ENCODE measurements around the gene CCT3. TPM values are rescaled to one million over a fixed set of nuclear protein-coding genes. Genes with fewer than 3 reads are reported as not detected.

The CCT3 gene
- total RNA-seq, 2 donors from 2014 or later = 125 to 294 TPM

GRCh38 chr1:156384658-156385057 is 46.6 kb upstream of the CCT3 start:
- DNase-seq = no peak
- Histone ChIP-seq H3K4me3 (no peak overlapping the region), H3K27me3 (peaks cover 22% of the 10 kb centered on the region), H3K4me1 (no peaks in the 10 kb centered on the region), H3K36me3 (no peaks in the 10 kb centered on the region), H3K9me3 (no peaks in the 10 kb centered on the region), H3K9ac (ENCODE audit: low read depth in 2 of 2, low read length in 2 of 2) (no peak overlapping the region), H3K27ac (no peak overlapping the region)
- TF ChIP-seq, protein P1, sequence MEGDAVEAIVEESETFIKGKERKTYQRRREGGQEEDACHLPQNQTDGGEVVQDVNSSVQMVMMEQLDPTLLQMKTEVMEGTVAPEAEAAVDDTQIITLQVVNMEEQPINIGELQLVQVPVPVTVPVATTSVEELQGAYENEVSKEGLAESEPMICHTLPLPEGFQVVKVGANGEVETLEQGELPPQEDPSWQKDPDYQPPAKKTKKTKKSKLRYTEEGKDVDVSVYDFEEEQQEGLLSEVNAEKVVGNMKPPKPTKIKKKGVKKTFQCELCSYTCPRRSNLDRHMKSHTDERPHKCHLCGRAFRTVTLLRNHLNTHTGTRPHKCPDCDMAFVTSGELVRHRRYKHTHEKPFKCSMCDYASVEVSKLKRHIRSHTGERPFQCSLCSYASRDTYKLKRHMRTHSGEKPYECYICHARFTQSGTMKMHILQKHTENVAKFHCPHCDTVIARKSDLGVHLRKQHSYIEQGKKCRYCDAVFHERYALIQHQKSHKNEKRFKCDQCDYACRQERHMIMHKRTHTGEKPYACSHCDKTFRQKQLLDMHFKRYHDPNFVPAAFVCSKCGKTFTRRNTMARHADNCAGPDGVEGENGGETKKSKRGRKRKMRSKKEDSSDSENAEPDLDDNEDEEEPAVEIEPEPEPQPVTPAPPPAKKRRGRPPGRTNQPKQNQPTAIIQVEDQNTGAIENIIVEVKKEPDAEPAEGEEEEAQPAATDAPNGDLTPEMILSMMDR (IDR thresholded peaks at IDR 0.05) = no peak
- intact Hi-C loops (cut with DNase I) = loop anchor here (2.0 to 5.0 kb wide), 2 partner anchors 60 to 228 kb away; no protein-coding TSS in a partner anchor

- DNase-seq = no peak
- H3K36me3 ChIP-seq = no peaks in the 10 kb centered on the region
- no peaks in the 10 kb centered on the region for H3K4me1 ChIP-seq
- no peak overlapping the region for H3K27ac ChIP-seq
- TF ChIP-seq, protein P1 (IDR thresholded peaks at IDR 0.05) = no peak
- H3K9me3 ChIP-seq = no peaks in the 10 kb centered on the region
- no peak overlapping the region for H3K4me3 ChIP-seq
- H3K27me3 ChIP-seq = peaks cover 19% of the 10 kb centered on the region
- H3K9ac ChIP-seq (ENCODE audit: low read depth in 2 of 2, low read length in 2 of 2) = no peak overlapping the region
- intact Hi-C loops (cut with DNase I) = loop anchor here (2.0 to 5.0 kb wide), 2 partner anchors 61 to 228 kb away; no protein-coding TSS in a partner anchor
Observed at GRCh38 chr1:156384007-156384406, 45.9 kb upstream of the CCT3 start.

DNA sequence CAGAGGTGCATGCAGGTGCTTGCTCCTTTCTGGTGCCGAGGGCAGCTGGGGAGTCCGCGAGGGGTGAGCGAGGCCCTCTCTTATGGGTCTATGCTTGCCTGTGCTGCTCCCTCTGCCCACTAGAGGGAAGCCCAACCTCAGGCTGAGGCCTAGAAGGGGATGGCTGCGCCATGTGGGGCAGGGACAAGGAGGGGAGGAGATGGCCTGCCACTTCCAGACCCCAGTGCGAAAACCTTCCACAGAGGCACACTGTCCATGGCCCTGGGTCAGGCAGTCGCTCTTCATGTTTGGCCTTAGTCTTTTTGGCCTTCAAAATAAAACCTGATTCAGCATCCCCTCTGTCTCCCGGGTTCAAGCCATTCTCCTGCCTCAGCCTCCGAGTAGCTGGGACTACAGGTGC is 44.9 kb upstream of the CCT3 start:
- intact Hi-C loops (cut with DNase I) = loop anchor here (5.0 kb wide), 1 partner anchor 229 kb away; no protein-coding TSS in a partner anchor
- no peaks in the 10 kb centered on the region for H3K4me1 ChIP-seq
- peaks cover 9% of the 10 kb centered on the region for H3K27me3 ChIP-seq
- H3K9me3 ChIP-seq = no peaks in the 10 kb centered on the region
- TF ChIP-seq, protein P1 (IDR thresholded peaks at IDR 0.05) = peak; percentile 74
- no peak overlapping the region for H3K4me3 ChIP-seq
- no peak overlapping the region for H3K9ac ChIP-seq (ENCODE audit: low read depth in 2 of 2, low read length in 2 of 2)
- no peaks in the 10 kb centered on the region for H3K36me3 ChIP-seq
- DNase-seq = peak; percentile 49
- H3K27ac ChIP-seq = no peak overlapping the region

- no peaks in the 10 kb centered on the region for H3K4me1 ChIP-seq
- H3K9ac ChIP-seq (ENCODE audit: low read depth in 2 of 2, low read length in 2 of 2) = no peak overlapping the region
- TF ChIP-seq, protein P1 (IDR thresholded peaks at IDR 0.05) = no peak
- H3K36me3 ChIP-seq = no peaks in the 10 kb centered on the region
- intact Hi-C loops (cut with DNase I) = loop anchor here (5.0 kb wide), 1 partner anchor 230 kb away; no protein-coding TSS in a partner anchor
- peaks cover 4% of the 10 kb centered on the region for H3K27me3 ChIP-seq
- H3K27ac ChIP-seq = no peak overlapping the region
- H3K4me3 ChIP-seq = no peak overlapping the region
- H3K9me3 ChIP-seq = no peaks in the 10 kb centered on the region
- no peak for DNase-seq
Observed at GRCh38 chr1:156382561-156382960, 44.5 kb upstream of the CCT3 start.

DNA sequence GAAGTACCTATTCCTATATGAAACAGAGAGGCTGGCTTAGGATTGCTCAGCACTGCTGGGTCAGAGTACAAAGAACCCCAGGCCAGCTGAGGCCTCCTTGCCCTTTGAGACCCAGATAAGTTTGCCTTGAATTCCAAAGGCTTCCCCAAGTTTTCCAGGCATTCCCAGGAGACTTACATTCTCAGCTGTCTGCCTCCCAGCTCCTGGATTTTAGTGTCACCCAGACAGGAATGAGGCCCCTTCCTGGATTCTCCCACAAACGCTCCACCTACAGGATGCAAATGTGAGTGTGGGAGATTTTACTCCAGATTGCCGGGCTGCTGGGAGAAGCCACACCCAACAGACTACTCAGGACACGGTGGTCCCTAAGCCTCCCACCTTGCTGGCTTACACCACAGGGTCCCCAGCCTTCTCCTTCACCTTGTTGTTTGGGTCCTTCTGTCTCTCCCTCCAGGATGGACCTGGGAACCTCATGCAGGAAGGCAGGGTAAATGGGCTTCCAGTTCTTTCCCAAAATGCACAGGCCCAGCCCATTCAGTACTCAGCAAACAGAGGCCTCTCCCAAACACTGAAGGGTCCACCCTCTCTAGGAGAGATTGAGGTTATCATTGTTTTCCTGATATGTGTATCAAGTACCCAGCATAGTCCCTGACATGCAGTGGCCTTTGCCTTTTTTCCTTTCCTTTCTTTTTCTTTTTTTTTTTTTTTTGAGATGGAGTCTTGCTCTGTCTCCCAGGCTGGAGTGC is 41.5 kb upstream of the CCT3 start:
- Histone ChIP-seq H3K27ac (no peak overlapping the region), H3K9ac (ENCODE audit: low read depth in 2 of 2, low read length in 2 of 2) (no peak overlapping the region), H3K36me3 (no peaks in the 10 kb centered on the region), H3K4me3 (no peak overlapping the region), H3K27me3 (no peaks in the 10 kb centered on the region), H3K9me3 (no peaks in the 10 kb centered on the region), H3K4me1 (no peaks in the 10 kb centered on the region)
- TF ChIP-seq, protein P1 (IDR thresholded peaks at IDR 0.05) = no peak
- no peak for DNase-seq
- intact Hi-C loops (cut with DNase I) = loop anchor here (5.0 kb wide), 1 partner anchor 233 kb away; no protein-coding TSS in a partner anchor
